SU-DHL-6 (cell line): ENCODE data around the gene CPLX4.

Experiments
- CTCF ChIP-seq: fragments of 200-600 bp; sonication (generic); IDR thresholded peaks from one replicate; pipeline ENCODE4 v1.5.1; 2017; ENCODE audit warnings: antibody characterized with exemption, mild to moderate bottlenecking, low read length, moderate library complexity; ENCODE audit not compliant: insufficient read depth, poor library complexity, severe bottlenecking
- EZH2phosphoT487 ChIP-seq: fragments of 200-600 bp; sonication (generic), shearing (Covaris generic); conservative IDR thresholded peaks from 2 replicates; pipeline ENCODE4 v1.6.1; 2018; ENCODE audit warnings: mild to moderate bottlenecking, antibody characterized with exemption, low read length, moderate library complexity, mixed read lengths

DNA sequence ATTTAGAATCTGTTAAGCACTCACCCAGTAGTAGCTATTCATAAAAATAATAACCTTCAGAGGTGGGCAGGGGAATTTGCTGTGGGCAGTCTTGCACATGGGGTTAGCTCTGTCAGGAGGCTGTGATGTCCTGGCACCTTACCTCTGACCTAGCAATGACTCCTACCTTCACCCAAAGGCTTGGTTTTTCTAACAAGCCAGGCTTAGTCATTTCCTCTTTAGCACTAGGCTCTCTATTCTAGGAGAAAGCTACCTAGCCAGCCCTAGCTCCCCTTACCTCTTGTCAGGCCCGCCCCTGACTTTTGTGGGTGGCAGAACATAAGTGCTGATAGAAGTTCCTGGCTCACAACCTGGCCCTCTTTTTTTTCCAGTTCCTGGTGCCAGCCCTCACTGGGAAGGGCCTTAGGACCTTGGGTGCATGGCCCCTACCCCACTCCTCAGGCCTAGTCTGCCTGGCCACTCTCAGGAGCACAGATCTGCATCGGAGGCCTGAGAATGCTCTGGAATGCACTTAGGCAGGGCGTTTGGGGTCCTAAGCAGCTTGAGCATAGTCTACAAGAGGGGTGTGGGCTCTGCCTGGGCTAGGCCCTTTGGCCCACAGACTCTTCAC lies 17.7 kb downstream of the CPLX4 start:
- TF ChIP-seq CTCF (no peak), EZH2phosphoT487 (no peak)
